ENCODE results near the gene ZNF322. TPM values are rescaled to one million over a fixed set of nuclear protein-coding genes. Genes with fewer than 3 reads are reported as not detected.

The ZNF322 gene
- total RNA-seq, 1 donor from 2014 or later: 22.9 TPM

GRCh38 chr6:26592649-26593048, 66.9 kb downstream of the ZNF322 start:
- no peak for DNase-seq (ENCODE audit: low spot score)

- no peak for DNase-seq (ENCODE audit: low spot score)
Observed at GRCh38 chr6:26588965-26589364, 70.6 kb downstream of the ZNF322 start.

Other genes starting within 250 kb of the ZNF322 start
- 7.2 TPM for gene BTN3A3, start 219.2 kb downstream of the ZNF322 start, total RNA-seq (ENCODE audit: insufficient read depth, low replicate concordance)
- gene BTN2A1, start 201.8 kb downstream of the ZNF322 start, total RNA-seq (ENCODE audit: insufficient read depth, low replicate concordance): 14.7 TPM
- gene BTN1A1, start 159.4 kb downstream of the ZNF322 start, total RNA-seq (ENCODE audit: insufficient read depth, low replicate concordance): 0.72 TPM
- gene HMGN4, start 121.4 kb downstream of the ZNF322 start, total RNA-seq (ENCODE audit: insufficient read depth, low replicate concordance): 48.4 TPM
- 5.1 TPM for gene ABT1, start 62.8 kb downstream of the ZNF322 start, total RNA-seq (ENCODE audit: insufficient read depth, low replicate concordance)